GM10248 (cell line): ENCODE measurements around the gene PCSK1.
"Not testable (repeated sequence)": the region's sequence is repeated elsewhere in the genome, so short reads cannot be mapped to it uniquely, and the experiment has no call there.

Experiments
- CTCF ChIA-PET: fragments of 300-600 bp; sonication (Branson Sonifier 250); formaldehyde crosslinking; extraction: SDS; loops from one replicate; lab custom pipeline; 2021; ENCODE audit warnings: antibody characterized with exemption; lab: Yijun Ruan, JAX
- POLR2A ChIA-PET: fragments of 350-650 bp; sonication (Branson Sonifier 250); formaldehyde crosslinking; extraction: SDS; loops from one replicate; lab custom pipeline; 2020; ENCODE audit warnings: antibody characterized with exemption; lab: Yijun Ruan, JAX
- DNase-seq: peaks from one replicate; pipeline ENCODE4 v3.0.0; 2012; ENCODE audit errors: extremely low spot score
- TF ChIP-seq, protein P1 (sequence below): IDR thresholded peaks from 2 replicates; pipeline ENCODE4 v1.5.1; 2012; ENCODE audit warnings: mild to moderate bottlenecking, low read depth; ENCODE audit errors: extremely low read depth, missing control alignments, control extremely low read depth

PCSK1 gene

GRCh38 chr5:96402500-96402899 lies 30.5 kb downstream of the PCSK1 start:
- TF ChIP-seq, protein P1, sequence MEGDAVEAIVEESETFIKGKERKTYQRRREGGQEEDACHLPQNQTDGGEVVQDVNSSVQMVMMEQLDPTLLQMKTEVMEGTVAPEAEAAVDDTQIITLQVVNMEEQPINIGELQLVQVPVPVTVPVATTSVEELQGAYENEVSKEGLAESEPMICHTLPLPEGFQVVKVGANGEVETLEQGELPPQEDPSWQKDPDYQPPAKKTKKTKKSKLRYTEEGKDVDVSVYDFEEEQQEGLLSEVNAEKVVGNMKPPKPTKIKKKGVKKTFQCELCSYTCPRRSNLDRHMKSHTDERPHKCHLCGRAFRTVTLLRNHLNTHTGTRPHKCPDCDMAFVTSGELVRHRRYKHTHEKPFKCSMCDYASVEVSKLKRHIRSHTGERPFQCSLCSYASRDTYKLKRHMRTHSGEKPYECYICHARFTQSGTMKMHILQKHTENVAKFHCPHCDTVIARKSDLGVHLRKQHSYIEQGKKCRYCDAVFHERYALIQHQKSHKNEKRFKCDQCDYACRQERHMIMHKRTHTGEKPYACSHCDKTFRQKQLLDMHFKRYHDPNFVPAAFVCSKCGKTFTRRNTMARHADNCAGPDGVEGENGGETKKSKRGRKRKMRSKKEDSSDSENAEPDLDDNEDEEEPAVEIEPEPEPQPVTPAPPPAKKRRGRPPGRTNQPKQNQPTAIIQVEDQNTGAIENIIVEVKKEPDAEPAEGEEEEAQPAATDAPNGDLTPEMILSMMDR = no peak
- DNase-seq = no peak
- POLR2A ChIA-PET = no interaction called here
- CTCF ChIA-PET = interaction anchor here (1.3 to 1.4 kb wide), 2 partner anchors 10 to 16 kb away, joined by 3 read pairs; no protein-coding TSS in a partner anchor

- TF ChIP-seq, protein P1 = no peak
- CTCF ChIA-PET = interaction anchor here (0.9 to 1.3 kb wide), 2 partner anchors 10 to 15 kb away, joined by 3 to 6 read pairs; no protein-coding TSS in a partner anchor
- POLR2A ChIA-PET = no interaction called here
- no peak for DNase-seq
These were observed 36.2 kb downstream of the PCSK1 start for GRCh38 chr5:96396878-96397277.

- DNase-seq, POLR2A ChIA-PET: not testable (repeated sequence)
- CTCF ChIA-PET = interaction anchor here (2.7 kb wide), 1 partner anchor 13 kb away, joined by 14 read pairs; no protein-coding TSS in a partner anchor
These were observed 37.8 kb downstream of the PCSK1 start for GRCh38 chr5:96395295-96395694.

- CTCF ChIA-PET = interaction anchor here (1.3 kb wide), 1 partner anchor 9 kb away, joined by 3 read pairs; no protein-coding TSS in a partner anchor
- TF ChIP-seq, protein P1 = no peak
- no peak for DNase-seq
- POLR2A ChIA-PET = no interaction called here
These were observed 41.1 kb downstream of the PCSK1 start for GRCh38 chr5:96391921-96392320.

DNA sequence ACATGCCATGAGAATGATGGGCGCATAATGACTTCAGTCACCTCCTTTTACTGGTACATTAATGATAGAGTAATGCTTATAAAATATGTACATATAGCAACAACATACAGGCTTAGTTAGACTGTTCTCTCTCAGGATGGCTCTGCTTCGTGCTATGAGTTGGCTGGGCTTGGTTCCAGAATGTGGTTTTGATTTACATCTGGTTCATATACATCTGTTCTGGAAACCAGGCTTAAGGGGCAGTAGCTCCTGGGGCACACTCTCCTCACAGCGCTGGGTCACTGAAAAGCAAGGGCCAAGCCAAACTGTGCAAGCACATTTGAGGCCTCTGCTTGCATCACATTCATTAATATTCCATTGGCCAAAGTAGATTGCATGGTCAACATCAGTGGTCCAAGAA lies 44.9 kb downstream of the PCSK1 start:
- TF ChIP-seq, protein P1 = no peak
- DNase-seq = no peak
- ChIA-PET CTCF (interaction anchor here (0.7 to 1.4 kb wide), 2 partner anchors 29 to 66 kb away, joined by 3 read pairs; no protein-coding TSS in a partner anchor), POLR2A (no interaction called here)

GRCh38 chr5:96387616-96388015 lies 45.4 kb downstream of the PCSK1 start:
- ChIA-PET POLR2A (no interaction called here), CTCF (no interaction called here)
- TF ChIP-seq, protein P1 = no peak
- no peak for DNase-seq

DNA sequence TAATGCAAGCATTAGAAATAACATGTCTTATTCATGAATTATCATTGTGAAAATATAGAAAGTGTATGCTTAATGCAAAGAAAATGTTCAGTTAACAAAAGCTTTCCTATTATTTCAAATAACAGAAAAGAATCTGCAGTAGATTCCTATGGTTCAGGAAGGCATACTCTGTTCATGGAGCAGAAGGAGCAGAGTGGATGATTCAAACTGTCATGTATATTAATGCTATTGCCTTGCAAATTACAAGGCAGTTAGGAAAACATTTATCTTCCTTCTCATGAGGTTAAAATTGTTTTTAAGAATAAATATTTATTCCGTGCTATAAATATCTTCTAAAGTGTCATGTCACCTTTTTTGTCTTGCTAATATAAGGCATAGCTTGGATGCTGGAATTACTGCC lies 47.5 kb downstream of the PCSK1 start:
- POLR2A ChIA-PET = no interaction called here
- DNase-seq = no peak
- CTCF ChIA-PET = interaction anchor here (1.4 kb wide), 1 partner anchor 17 kb away, joined by 3 read pairs; no protein-coding TSS in a partner anchor
- TF ChIP-seq, protein P1 = no peak
